ENCODE results near the gene PITRM1. TPM values are rescaled to one million over a fixed set of nuclear protein-coding genes. Genes with fewer than 3 reads are reported as not detected.

PITRM1 gene
- total and polyA plus RNA-seq, 2 donors (not counting 3 experiments of a cell fraction or from before 2014, with no cell fraction given) = 83.2 to 145 TPM

DNA sequence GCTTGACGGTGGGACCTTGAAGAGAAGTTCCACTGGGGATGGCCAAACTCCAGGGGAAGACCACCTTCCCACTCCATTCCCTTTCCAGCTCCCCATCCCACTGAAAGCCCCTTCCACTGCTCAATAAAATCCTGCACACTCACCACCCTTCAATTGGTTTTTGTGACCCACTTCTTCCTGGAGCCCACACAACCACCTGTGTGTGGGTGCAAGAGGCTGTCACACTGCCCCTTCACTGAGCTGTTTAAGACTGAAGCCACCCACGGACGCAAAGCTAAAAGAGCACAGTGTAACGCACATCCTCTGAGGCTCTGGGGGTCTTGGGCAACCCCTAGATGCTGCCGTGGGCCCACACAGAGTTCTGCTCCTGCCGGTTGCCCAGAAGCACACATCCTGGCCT lies 12.8 kb upstream of the PITRM1 start:
- Histone ChIP-seq H3K9ac (replicated peaks; ENCODE audit: extremely low read depth, insufficient read depth, low read length) (no peak overlapping the region), H3K4me3 (replicated peaks in 1 of 3; ENCODE audit: insufficient read depth in 1 of 3, low read depth in 1 of 3, low read length in 3 of 3) (no peak overlapping the region), H3K4me2 (ENCODE audit: insufficient read depth, low read length) (no peak overlapping the region), H4K20me1 (replicated peaks; ENCODE audit: control insufficient read depth, extremely low read depth, insufficient read depth, low read length) (no peaks in the 10 kb centered on the region), H3K27ac (ENCODE audit: insufficient read depth, low read depth, low read length) (no peak overlapping the region), H3K36me3 (ENCODE audit: control insufficient read depth in 2 of 2, extremely low read depth in 1 of 2, insufficient read depth in 2 of 2, low read length in 2 of 2) (no peaks in the 10 kb centered on the region), H3K79me2 (ENCODE audit: control insufficient read depth, insufficient read depth, low read length) (no peaks in the 10 kb centered on the region), H3K4me1 (ENCODE audit: control insufficient read depth, extremely low read depth, insufficient read depth, low read length) (no peaks in the 10 kb centered on the region), H2AFZ (ENCODE audit: low read depth, low read length) (no peak overlapping the region), H3K9me1 (replicated peaks; ENCODE audit: control insufficient read depth, extremely low read depth, insufficient read depth, low read length) (no peaks in the 10 kb centered on the region), H3K9me3 (replicated peaks; ENCODE audit: control insufficient read depth, insufficient read depth, low read length) (no peaks in the 10 kb centered on the region), H3K27me3 (ENCODE audit: control insufficient read depth in 2 of 2, insufficient read depth in 2 of 2, low read length in 2 of 2) (peaks cover 23 to 30% of the 10 kb centered on the region in 2 experiments)
- no peak for FAIRE-seq
- dilution Hi-C loops (cut with MboI; ENCODE audit: extremely low pct_ligation_motif_present, low sequenced_read_pairs) (no loop called here), intact Hi-C loops (cut with micrococcal nuclease) (no loop called here)
- ChIA-PET CTCF (no interaction called here), POLR2A (no interaction called here)
- DNase-seq (ENCODE audit: low read depth, low spot score) = no peak
- TF ChIP-seq, protein P1, sequence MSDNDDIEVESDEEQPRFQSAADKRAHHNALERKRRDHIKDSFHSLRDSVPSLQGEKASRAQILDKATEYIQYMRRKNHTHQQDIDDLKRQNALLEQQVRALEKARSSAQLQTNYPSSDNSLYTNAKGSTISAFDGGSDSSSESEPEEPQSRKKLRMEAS (IDR thresholded peaks at IDR 0.05; ENCODE audit: insufficient read depth, insufficient read length) = no peak
- TF ChIP-seq, protein P2, sequence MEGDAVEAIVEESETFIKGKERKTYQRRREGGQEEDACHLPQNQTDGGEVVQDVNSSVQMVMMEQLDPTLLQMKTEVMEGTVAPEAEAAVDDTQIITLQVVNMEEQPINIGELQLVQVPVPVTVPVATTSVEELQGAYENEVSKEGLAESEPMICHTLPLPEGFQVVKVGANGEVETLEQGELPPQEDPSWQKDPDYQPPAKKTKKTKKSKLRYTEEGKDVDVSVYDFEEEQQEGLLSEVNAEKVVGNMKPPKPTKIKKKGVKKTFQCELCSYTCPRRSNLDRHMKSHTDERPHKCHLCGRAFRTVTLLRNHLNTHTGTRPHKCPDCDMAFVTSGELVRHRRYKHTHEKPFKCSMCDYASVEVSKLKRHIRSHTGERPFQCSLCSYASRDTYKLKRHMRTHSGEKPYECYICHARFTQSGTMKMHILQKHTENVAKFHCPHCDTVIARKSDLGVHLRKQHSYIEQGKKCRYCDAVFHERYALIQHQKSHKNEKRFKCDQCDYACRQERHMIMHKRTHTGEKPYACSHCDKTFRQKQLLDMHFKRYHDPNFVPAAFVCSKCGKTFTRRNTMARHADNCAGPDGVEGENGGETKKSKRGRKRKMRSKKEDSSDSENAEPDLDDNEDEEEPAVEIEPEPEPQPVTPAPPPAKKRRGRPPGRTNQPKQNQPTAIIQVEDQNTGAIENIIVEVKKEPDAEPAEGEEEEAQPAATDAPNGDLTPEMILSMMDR (IDR thresholded peaks at IDR 0.05; ENCODE audit: extremely low read depth in 1 of 2, insufficient read depth in 1 of 2, low read depth in 1 of 2, low read length in 2 of 2) = no peak
- no peak for TF ChIP-seq POLR2AphosphoS5 (IDR thresholded peaks at IDR 0.05; ENCODE audit: insufficient read depth, low read depth, low read length)
- TF ChIP-seq JUN (IDR thresholded peaks at IDR 0.05; ENCODE audit: borderline replicate concordance, insufficient read depth, insufficient read length, low read depth) = no peak
- TF ChIP-seq GATA2 (IDR thresholded peaks at IDR 0.05; ENCODE audit: insufficient read depth, insufficient read length, low read depth, low read length) = no peak
- no peak for TF ChIP-seq EZH2 (IDR thresholded peaks at IDR 0.05; ENCODE audit: borderline replicate concordance, low read depth, low read length, severe bottlenecking)
- TF ChIP-seq MYC (IDR thresholded peaks at IDR 0.05; ENCODE audit: low read depth, low read length) = no peak
- TF ChIP-seq FOS (IDR thresholded peaks at IDR 0.05; ENCODE audit: borderline replicate concordance, insufficient read depth, low read length) = no peak
- TF ChIP-seq POLR2A (IDR thresholded peaks at IDR 0.05; ENCODE audit: low read depth, low read length) = no peak
- BruUV-seq (replicated peaks) = no TSS peak

Data from endothelial cell of umbilical vein (primary cell).